Ramos (cell line): ENCODE data around the gene NPIPB8.
"Not testable (repeated sequence)": the region's sequence is repeated elsewhere in the genome, so short reads cannot be mapped to it uniquely, and the experiment has no call there.

ENCODE experiments used
- in situ Hi-C: fragments of 300-500 bp; cut with MboI; formaldehyde crosslinking; loops from one replicate; pipeline ENCODE4 v1.14.3; 2022; ENCODE audit warnings: low sequenced_read_pairs; ENCODE audit not compliant: unreplicated experiment

Gene NPIPB8

GRCh38 chr16:28606291-28607115 is 31.4 kb upstream of the NPIPB8 start:
- in situ Hi-C loops = no loop called here

DNA sequence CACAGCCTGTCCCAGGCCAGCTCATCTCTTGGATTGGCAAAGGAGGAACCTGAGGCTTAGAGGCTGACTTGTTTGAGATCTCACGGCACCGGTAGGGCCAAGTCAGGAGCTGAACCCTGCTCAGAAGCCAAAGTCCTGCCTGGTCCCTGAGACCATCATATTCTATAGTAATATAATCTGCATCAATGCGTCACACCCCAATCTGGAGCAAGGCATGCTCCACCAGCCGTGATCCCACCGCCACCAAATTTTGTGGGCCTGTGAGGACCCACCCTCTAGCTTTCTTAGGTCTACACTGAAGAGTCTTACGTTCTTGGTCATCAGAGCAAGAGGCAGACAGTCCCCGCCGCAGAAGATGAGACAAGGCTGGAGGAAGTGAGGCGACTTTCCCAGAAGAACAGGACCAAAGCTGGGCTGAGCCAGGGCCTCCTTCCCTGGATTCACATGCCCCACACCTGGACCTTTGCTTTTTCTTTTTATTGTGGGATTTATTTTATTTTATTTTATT is 30.7 kb upstream of the NPIPB8 start:
- in situ Hi-C loops = no loop called here

DNA sequence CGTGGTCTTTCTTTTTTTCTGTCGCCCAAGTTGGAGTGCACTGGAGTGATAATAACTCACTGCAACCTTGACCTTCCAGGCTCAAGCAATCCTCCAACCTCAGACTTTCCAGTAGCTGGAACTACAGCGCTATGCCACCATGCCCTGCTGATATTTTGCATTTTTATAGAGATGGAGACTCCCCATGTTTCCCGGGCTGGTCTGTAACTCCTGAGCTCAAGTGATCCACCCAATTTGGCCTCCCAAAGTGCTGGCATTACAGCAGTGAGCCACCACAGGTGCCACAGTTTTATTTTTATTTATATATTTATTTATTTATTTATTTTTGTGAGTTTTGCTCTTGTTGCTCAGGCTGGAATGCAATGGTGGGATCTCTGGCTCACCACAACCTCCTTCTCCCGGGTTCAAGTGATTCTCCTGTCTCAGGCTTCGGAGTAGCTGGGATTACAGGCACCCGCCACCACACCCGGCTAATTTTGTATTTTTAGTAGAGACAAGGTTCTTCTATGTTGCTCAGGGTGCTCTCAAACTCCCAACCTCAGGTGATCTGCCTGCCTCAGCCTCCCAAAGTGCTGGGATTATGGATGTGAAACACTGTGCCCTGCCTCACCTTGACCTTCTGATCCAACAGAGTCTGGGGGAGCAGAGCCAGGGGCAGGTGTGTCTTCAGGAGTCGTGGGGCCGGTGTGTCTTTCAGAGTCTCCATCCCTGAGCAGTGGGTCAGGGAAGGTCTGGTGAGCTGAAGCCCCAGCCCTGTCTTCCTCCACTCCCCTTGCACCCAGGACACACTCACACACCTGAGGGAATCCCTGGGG is 30.0 kb upstream of the NPIPB8 start:
- in situ Hi-C loops = not testable (repeated sequence)

DNA sequence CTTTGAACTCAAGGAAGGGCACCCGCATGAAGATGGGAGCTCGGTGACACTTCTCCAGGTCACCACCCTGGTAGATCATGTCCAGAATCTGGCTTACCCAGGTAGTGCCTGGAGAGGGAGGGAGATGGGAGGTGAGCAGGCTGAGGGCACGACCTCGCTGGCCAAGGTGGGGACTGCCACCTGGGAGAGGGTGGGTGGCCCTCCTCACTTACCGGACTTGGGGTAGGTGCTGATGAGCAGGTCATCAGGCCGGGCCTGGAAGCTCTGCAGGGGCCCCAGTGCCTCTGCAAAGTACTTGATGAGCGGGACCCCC is 29.4 kb upstream of the NPIPB8 start:
- in situ Hi-C loops = not testable (repeated sequence)

DNA sequence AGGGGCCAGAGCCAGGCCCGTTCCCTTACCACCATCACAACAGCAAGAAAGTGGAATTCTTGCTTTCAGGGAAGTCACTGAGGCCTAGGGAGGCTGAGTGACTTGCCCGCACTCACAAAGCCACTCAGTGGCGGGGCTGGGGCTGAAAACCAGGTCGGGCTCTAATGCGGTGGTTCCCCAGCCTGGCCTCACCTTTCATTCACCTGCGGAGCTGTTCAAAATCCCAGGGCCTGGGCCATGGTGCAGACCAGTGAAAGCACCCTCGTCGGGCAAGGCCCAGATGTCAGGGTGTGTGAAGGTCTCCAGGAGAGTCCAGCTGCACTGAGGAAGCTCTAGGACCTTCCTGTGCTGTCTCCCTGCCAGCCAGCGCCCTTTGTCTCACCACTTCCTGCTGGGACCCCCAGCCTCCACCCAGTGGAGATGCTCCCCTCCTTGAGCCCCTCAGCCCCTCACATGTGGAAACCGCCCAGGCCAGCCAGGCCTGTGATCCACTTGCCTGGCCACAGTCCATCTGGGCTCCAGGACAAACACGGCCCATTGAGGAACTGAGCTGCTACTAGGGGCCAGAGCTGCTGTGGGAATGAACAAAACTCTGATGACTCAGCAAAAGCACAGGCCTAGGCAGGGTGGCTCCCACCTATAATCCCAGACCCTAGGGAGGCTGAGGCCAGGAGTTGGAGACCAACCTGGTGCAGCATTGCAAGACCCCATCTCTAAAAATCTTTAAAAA is 28.8 kb upstream of the NPIPB8 start:
- in situ Hi-C loops = not testable (repeated sequence)

GRCh38 chr16:28609631-28610594 is 28.0 kb upstream of the NPIPB8 start, which contains the start of gene SULT1A1:
SULT1A1 (minus strand) TSS chr16:28610044; CDS start chr16:28608855, 1,189 bp downstream.
- in situ Hi-C loops = no loop called here

DNA sequence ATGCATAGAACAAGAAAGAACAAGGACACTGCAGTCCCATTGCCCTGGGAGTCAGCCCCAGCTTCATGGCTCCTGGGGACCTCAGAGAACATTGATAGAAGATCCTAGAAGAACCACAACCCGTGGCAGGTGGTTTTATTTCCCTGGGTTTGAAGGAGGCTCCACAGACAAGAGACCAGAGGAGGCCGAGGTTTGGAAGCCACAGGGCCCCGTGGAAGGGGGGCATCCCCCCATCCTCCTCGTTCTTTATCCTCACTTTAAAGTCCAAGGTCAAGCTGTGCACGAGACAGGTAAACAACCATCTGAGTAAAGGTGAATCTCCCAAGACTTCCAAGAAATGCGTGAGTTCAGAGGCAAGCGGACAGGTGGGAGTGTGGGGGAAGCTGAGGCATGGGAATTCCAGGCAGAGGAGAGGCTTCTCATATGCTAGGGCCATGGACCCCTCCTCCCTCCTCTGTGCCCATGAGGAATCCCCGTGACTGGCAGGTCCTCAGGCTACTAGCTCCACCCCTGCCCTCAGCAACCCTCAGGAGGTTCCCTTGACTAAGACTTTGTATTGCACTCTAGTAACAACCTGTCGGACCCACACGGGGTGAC is 27.2 kb upstream of the NPIPB8 start:
- in situ Hi-C loops = no loop called here

DNA sequence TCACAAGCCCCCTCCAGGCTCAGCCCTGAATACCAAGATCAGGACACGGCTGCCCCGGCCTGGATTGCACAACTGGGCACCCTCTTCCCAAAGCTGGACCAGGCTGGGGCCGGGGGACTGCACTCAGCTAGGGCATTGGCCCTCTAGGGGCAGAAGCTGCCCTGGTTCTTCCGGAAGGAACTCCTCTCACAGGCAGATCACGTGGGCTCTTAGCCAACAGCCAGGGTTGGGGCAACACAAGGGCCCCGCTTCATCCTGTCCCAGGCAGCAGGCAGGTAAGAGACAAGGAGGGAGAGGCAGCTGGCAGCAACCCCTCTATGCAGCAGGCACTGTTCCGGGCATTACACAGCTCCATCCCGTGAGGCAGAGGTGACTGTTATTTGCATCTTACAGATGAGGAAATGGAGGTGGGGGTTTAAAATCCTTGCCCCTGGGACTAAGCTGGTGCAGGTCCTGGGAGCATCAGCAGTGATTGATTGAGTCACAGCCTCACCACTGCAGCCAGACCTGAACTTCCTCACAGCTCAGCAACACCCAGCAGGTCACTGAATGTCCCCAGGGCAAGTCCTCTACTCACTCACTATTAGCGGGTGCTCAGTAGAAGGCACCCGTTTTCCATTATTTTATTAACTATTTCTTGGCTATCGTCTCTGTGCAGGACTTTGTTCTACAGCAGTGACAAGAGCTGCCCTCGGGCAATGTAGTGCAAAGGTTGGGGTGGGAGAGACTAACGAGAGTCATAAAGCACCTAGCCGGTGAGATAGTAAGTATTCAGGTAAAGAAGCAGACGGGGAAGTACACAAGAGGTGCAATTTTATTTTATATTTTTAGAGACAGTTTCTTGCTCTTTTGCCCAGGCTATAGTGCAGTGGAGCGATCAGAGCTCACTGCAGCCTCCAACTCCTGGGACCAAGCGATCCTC is 25.2 kb upstream of the NPIPB8 start:
- in situ Hi-C loops = not testable (repeated sequence)

DNA sequence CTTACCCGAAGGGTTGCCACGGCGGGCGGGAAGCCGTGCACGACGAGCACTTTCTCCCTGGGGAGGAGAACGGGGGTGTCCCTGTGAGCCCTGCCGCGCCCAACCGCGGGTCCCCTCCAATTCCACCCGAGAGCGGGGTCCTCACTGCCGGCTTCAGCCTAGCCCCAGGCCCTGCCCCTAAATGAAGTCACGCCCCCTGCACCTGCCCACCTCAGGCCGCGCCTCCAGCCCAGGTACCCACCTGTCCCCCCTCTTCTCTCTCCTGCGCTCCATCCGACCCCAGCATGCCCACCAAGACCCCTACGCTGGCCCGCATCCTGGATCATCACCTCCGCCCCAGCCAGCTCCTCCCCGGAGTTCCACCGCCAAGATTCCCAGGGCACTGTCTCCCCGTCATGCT is 24.0 kb upstream of the NPIPB8 start:
- in situ Hi-C loops = not testable (repeated sequence)

DNA sequence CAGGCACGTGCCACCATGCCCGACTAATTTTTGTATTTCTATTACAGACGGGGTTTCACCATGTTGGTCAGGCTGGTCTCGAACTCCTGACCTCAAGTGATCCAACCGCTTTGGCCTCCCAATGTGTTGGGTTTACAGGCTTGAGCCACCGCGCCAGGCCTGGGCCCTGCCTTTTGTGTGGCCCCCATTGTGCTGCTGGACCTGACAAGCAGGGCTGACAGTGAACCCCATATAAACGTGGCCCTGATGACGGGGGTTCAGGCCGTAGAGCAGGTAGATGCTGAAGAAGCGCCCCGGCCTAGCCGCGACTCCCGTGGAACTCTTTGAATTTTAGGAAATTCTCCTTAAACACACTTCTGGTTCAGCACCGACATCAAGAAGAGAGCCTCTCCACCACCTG is 23.3 kb upstream of the NPIPB8 start:
- in situ Hi-C loops = not testable (repeated sequence)

DNA sequence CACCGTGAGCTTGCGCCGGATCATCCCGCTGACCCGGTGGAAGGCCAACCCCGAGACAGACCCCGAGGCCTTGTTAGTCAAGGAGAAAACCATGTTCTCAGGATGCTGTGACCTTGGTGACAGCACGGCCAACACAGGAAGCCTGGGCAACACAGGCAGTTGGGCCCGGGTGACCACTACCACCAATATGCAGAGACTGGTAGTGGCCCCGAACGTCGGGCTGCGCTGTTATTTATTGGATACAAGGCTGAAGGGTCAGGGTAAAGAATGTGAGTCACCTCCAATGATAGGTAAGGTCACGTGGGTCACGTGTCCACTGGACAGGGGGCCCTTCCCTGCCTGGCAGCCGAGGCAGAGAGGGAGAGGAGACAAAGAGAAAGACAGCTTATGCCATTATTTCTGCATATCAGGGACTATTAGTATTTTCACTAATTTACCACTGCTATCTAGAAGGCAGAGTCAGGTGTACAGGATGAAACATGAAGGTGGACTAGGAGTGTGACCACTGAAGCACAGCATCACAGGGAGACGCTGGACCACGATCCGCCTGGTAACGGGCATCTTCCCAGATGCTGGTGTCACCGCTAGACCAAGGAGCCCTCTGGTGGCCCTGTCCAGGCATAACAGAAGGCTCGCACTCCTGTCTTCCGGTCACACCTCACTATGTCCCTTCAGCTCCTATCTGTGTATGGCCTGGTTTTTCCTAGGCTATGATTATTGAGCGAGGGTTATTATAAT is 22.2 kb upstream of the NPIPB8 start:
- in situ Hi-C loops = not testable (repeated sequence)

DNA sequence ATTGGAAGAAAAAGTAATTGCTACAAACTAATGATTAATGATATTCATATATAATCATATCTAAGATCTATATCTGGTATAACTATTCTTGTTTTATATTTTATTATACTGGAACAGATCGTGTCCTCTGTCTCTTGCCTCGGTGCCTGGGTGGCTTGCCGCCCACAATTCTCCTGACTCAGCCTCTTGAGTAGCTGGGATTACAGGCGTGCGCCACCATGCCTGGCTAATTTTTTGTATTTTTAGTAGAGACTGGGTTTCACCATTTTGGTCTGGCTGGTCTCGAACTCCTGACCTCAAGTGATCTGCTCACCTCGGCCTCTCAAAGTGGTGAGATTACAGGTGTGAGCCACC is 21.7 kb upstream of the NPIPB8 start:
- in situ Hi-C loops = not testable (repeated sequence)

DNA sequence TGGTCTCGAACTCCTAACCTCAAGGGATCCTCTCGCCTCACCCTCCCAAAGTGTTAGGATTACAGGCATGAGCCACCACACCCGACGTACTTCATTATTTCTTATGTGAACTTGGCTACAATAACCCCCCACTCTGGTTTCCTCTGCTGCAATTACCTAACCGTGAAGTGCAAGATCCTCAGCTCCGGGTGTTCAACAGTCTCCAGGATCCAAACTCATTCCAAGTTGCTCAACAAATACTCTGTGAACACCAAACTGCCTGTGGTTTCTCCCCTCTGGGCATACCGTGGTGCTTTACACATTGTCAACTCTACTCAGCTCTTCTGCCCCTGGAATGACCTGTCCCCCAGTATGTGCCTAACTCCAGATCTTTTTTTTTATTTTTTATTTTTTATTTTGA is 21.2 kb upstream of the NPIPB8 start:
- in situ Hi-C loops = no loop called here

- in situ Hi-C loops = no loop called here
Observed at GRCh38 chr16:28617874-28618273, 20.0 kb upstream of the NPIPB8 start.

DNA sequence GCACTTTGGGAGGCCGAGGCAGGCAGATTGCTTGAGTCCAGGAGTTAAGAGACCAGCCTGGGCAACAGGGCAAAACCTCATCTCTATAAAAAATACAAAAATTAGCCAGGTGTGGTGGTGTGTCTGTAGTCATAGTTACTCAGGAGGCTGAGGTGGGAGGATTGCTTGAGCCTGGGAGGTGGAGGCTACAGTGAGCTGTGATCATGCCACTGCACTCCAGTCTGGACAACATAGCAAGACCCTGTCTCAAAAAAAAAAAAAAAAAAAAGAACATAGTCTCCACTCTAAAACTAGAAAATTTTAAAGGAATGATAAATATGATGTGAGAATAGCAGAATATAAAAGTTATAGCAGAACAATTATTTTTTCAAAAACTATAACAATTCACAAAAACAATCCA is 17.5 kb upstream of the NPIPB8 start:
- in situ Hi-C loops = not testable (repeated sequence)

- in situ Hi-C loops = no loop called here
Observed at GRCh38 chr16:28621481-28622155, 16.2 kb upstream of the NPIPB8 start.
